H7 (cell line): ENCODE measurements around the gene PDZD4. TPM values are rescaled to one million over a fixed set of nuclear protein-coding genes. Genes with fewer than 3 reads are reported as not detected.

ENCODE experiments used
- DNase-seq: peaks from one replicate; pipeline ENCODE4 v3.0.0; 2012
- H3K27me3 ChIP-seq: 2 replicates; pipeline ENCODE4 v1.6.0; 2011; ENCODE audit warnings: mild to moderate bottlenecking, low read length; ENCODE audit not compliant: control insufficient read depth, insufficient read depth
- H3K36me3 ChIP-seq: replicated peaks from 2 replicates; pipeline ENCODE4 v1.5.1; 2011; ENCODE audit warnings: low read length; ENCODE audit not compliant: control insufficient read depth, insufficient read depth
- H3K4me3 ChIP-seq: 2 replicates; pipeline ENCODE4 v1.5.1; 2011; ENCODE audit warnings: low read depth, mild to moderate bottlenecking, control low read depth, low read length, moderate library complexity; ENCODE audit not compliant: insufficient read depth
- total RNA-seq: library from RNA; depleted of rRNA; stranded (reverse); fragments of >200 nt; shearing (Covaris generic); gene quantifications from 2 replicates; pipeline ENCODE4 v1.2.3, GENCODE V29; 2014

PDZD4 gene
- total RNA-seq, 1 experiment from 2014 or later, result 76.3 TPM

DNA sequence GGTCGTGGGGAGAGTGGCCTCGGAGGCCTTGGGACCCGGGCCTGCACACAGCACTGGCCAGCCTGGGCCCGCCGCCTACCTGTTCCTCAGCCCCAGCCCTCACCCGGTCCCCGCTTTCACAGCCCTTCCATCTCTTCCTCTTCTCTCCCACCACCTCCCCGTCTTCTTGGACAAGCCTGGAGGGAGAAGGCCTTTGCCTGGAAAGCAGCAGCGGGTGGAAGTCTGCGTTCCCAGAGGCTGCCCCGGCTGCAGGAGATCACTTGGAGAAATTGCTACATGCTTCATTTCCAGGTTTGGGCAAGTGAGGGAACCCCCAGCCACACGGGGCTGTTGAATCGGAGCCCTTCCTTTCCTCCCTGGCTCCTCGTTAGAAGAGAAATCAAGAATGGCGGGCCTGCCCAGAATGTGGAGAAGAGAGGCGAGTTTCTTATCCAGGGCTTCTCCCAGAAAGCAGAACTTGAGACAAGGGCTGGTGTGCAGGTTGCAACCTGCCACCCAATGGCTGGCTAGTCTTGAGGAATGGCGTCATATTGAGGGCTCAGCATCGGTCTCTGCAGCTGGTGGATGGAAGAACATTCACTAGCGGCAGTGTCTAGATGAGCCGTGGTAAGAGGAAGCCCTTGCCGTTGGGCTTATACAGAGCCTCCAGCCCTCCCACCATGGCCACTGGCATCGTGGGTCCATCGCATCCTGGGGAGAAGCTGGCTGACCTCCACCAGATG is 1.2 kb upstream of the PDZD4 start:
- peak; percentile 62 for DNase-seq
- no peaks in the 10 kb centered on the region for H3K27me3 ChIP-seq
- H3K36me3 ChIP-seq, result no peaks in the 10 kb centered on the region; the same call in 1 of the 2 replicates
- peak overlapping the region; percentile 47 for H3K4me3 ChIP-seq

DNA sequence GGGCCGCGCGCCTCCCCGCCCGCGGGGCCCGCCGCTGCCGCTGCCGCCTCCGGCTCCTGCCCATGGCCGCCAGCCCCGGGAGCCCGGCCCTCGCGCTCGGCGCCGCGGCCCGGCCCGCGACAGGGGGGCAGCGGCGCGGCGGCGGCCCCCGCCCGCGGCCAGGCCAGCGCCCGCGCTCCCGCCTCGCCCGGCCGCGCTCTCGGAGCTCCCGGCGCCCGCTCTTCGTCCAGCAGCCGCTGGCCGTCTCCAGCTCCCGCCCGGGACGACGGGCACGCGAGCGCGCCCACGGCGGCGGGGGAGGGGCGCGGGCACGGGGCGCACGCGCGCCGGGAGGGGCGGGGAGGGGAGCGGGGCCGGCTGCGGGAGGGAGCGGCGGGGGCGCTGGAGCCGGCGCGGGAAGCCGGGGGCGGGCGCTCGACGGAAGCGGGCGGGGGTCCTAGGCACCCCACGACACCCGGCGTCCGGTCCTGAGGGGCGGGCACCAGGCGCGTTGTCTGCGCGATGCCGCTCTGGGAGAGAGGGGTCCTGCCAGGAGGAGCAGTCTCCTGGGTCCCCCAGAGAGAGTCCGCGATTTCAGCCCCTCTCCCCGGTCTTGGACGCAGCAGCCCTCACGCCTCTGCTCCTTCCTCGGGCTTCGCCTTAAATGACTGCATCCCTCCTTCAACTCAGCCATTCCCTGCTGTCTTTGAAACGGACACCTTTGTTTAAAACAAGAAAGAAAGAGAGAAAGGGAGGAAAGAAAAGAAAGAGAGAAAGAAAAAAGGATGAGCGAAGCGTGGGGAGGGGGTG is 490 bp upstream of the PDZD4 start:
- Histone ChIP-seq H3K36me3 (no peaks in the 10 kb centered on the region; the same call in 1 of the 2 replicates), H3K27me3 (no peaks in the 10 kb centered on the region), H3K4me3 (peak overlapping the region; percentile 72)
- DNase-seq, result peak; percentile 70

DNA sequence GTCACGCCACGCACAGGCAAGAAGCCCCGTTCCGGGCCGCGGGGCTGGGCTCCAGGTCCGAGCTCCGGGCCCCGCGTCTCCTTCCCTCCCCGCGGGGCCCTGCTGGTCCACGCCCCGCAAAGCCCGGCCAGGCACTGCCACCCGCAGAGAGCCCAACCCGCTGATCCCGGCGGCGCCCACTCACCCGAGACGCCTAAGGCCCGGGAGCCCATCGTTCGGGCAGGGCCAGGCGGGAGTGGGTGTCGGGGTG is 870 bp downstream of the PDZD4 start:
- DNase-seq, result peak; percentile 59
- H3K27me3 ChIP-seq, result no peaks in the 10 kb centered on the region
- no peaks in the 10 kb centered on the region; the same call in 1 of the 2 replicates for H3K36me3 ChIP-seq
- H3K4me3 ChIP-seq, result peak overlapping the region; percentile 72

DNA sequence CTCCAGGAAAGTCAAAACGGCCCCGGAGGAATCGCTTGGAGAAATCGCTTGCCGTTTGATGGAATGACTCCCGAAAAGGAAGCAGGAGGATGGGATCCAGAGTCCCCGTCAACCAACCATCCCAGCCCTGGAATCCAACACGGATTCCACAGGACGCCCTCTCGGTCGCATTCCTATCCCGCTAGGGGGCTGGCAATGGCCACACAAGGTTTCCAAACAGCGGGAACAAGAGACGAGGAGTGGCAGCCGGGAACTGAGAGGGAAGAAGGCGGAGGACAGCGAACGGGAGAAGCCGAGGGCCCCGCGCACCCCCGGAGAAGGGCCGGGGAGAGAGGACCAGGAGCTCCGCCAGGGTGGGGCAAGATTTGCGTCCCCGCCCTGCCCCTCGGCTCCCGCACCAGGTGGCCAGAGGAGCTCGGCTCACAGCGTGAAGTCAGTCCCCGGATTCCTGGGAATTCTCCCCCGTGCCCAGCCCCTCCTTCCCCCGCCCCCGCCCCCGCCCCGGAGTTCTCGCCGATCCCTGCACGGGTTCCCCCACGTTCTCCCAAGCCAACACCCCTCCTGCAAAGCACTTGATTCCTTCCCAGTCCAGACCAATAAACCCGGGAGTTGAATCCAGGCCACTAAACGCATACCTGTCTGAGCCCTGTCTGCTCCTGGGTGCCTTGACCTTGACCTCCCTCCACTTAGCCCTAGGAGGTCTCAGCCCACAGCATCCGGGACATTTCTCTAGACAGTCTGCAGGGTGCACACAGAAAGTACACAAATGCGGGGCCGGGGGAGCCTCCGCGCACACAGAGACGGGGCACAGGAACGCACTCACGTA is 1.4 kb downstream of the PDZD4 start:
- Histone ChIP-seq H3K27me3 (no peaks in the 10 kb centered on the region), H3K4me3 (peak overlapping the region; percentile 72), H3K36me3 (no peaks in the 10 kb centered on the region; the same call in 1 of the 2 replicates)
- peak; percentile 82 for DNase-seq

DNA sequence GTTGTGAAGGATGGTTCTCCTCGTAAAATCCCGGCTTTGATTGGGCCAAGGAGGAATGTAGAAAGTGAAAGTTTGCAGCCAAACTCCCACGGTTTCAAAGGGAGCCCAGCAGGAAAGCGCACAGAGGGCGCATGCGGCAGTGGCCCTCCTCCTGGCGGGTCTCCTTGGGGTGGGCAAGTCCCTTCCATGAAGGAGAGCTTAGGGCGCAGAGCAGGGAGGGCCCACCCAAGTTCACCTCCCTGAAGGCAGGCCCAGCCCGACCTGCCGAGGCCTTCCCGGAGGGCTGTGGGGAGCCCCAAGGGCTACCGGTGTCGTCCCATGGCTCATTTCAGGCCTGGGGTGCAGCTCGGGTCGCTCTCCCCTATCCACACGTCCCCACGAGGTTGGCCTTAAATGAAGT is 2.0 kb downstream of the PDZD4 start:
- DNase-seq, result peak; percentile 61
- H3K27me3 ChIP-seq, result no peaks in the 10 kb centered on the region
- H3K36me3 ChIP-seq, result no peaks in the 10 kb centered on the region; the same call in 1 of the 2 replicates
- H3K4me3 ChIP-seq, result peak overlapping the region; percentile 72

DNA sequence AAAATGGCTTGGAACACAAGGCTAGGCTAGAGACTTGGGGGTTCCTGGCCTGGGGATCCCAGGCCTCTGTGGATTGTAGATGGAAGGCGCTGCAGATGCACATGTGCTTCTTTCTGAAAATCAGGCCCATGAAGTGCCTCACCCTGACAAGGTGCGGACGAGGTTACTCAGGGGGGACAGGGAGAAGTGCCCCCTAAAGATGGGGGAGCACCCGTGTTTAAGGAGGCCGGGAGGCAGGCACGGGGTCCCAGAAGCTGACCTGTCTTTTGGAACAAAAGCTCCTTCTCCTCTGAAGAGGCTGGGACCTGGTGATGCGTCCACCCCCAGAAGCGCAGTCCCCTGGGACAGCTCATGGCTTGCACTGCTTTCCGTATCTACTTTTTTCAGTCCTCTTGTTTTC is 2.4 kb downstream of the PDZD4 start:
- no peaks in the 10 kb centered on the region; the same call in 1 of the 2 replicates for H3K36me3 ChIP-seq
- H3K27me3 ChIP-seq, result no peaks in the 10 kb centered on the region
- H3K4me3 ChIP-seq, result peak overlapping the region; percentile 72
- DNase-seq, result peak; percentile 46

DNA sequence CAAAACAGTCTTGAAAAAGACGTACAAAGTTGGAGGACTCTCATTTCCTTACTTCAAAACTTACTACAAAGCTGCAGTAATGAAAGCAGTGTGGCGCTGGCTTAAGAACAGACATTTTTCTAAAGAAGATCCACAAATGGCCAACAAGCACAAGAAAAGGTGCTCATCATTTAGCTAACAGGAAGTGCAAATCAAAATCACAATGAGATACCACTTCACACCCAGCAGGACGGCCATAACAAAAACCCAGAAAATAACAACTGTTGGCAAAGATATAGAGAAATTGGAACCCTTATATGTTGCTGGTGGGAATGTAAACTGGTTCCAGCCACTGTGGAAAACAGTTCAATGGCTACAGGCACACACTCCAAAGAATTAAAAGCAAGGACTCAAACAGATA is 3.3 kb downstream of the PDZD4 start:
- H3K36me3 ChIP-seq, result no peaks in the 10 kb centered on the region; the same call in 1 of the 2 replicates
- no peak for DNase-seq
- no peaks in the 10 kb centered on the region for H3K27me3 ChIP-seq
- H3K4me3 ChIP-seq, result no peak overlapping the region

DNA sequence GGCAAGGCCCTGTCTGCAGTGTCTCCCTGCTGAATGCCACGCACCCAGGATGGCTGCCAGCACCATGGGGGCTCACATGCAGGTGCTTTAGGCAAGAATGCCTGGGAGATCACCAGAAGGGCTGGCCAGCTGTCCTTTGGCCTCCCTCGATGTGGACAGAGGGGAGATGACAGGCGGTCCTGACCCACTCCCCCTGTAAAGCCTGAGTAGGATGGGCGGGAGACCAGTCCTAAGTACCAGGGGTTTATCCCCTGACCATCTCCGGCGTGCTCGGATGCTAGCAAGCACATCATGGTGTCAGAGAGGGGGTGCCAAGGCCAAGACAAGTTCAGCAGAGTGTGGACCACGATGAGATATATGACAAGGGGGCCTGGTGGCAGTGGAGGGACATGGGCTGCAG is 5.3 kb downstream of the PDZD4 start:
- H3K36me3 ChIP-seq, result no peaks in the 10 kb centered on the region; the same call in 1 of the 2 replicates
- no peak overlapping the region for H3K4me3 ChIP-seq
- no peaks in the 10 kb centered on the region for H3K27me3 ChIP-seq
- DNase-seq, result peak; percentile 14

DNA sequence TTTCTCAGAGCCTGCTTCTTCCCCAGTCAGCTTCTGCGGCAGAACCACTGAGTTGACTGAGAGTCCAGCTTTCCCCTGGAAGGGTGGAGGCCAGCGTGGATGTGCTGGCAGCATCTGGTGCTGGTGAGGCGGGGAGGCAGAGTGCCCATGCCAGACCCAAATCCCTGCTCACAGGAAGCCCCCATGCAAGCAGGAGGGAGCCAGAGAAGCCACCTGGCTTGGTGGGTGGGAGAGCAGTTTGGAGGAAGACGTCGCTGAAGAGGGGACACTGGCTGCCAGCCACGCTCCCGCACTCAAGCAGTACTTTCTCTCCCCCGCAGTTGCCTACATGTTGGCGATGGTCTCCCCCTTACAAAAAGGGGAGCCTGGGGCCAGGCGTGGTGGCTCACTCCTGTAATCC is 6.0 kb downstream of the PDZD4 start:
- DNase-seq, result peak; percentile 20
- Histone ChIP-seq H3K4me3 (no peak overlapping the region), H3K36me3 (no peaks in the 10 kb centered on the region; the same call in 1 of the 2 replicates), H3K27me3 (no peaks in the 10 kb centered on the region)

DNA sequence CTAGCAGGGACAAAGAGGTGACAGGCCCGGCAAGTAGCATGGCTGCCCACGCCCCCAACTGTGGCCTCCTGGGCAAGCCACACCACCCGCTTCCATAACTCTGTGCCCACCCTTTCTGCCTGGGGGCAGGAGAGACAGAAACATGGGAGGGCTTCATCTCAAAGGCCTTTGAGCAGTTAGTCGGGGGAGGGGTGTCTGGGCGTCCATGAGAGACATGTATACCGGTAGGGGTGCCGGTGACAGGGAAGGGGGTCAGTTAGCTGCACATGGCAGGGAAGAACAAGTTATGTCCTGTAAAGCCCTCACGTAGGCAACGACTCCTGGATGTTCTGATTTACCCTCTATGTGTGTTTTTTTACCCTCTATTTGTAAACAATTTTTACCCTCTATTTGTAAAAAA is 9.3 kb downstream of the PDZD4 start:
- Histone ChIP-seq H3K4me3 (no peak overlapping the region), H3K27me3 (no peaks in the 10 kb centered on the region), H3K36me3 (no peaks in the 10 kb centered on the region)
- peak; percentile 47 for DNase-seq

DNA sequence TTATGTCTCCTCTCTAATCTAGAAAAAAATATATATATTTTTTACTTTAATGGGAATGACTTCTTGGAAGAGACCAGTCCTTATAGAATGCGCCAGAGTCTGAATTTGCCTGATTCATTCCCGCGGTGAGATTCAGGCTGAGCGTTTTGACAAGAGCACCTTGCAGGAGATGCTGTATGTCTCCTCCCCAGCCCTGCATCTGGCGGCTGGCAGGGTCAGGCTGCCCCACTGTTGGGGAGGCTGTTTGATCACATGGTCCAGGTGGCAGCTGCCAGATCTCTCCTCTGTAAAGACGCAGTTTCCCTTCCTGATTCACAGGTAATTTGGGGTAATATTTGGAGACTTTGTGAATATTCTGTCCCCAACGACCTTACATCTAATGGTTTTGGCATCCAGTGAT is 9.7 kb downstream of the PDZD4 start:
- no peak overlapping the region for H3K4me3 ChIP-seq
- H3K27me3 ChIP-seq, result no peaks in the 10 kb centered on the region
- H3K36me3 ChIP-seq, result no peaks in the 10 kb centered on the region
- peak; percentile 38 for DNase-seq

DNA sequence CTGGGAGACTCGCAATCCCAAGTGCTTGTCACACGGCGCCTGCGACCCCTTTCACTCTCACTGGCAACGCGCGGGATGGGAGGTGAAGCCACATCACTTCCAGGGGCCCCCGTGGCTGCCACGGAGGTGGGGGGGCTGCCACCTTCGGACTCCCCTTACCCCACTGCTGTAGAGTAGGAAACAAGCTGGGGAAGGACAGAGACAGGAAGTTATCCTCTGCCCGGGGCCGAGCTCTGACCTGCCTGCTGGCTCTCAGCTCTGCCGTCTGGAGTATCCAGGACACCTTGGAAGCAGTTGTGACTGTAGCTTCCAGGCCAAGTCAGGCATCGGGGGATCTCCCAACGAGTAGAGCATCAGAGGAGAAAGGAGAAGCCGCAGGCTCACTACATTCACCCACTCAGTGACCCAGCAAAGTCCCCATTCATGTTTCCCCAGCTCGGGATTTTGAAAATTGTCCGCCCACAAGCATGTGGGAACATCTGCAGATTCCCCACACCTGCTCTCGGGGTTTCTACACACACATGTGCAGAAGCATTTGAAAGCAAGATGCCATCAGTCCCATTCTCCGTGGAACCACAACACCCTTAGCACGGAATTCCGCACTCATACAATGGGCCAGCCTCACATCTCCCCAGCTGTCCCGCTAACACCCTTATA is 10.8 kb downstream of the PDZD4 start:
- Histone ChIP-seq H3K36me3 (no peaks in the 10 kb centered on the region), H3K4me3 (peak overlapping the region; percentile 37), H3K27me3 (no peaks in the 10 kb centered on the region)
- peak; percentile 74 for DNase-seq

DNA sequence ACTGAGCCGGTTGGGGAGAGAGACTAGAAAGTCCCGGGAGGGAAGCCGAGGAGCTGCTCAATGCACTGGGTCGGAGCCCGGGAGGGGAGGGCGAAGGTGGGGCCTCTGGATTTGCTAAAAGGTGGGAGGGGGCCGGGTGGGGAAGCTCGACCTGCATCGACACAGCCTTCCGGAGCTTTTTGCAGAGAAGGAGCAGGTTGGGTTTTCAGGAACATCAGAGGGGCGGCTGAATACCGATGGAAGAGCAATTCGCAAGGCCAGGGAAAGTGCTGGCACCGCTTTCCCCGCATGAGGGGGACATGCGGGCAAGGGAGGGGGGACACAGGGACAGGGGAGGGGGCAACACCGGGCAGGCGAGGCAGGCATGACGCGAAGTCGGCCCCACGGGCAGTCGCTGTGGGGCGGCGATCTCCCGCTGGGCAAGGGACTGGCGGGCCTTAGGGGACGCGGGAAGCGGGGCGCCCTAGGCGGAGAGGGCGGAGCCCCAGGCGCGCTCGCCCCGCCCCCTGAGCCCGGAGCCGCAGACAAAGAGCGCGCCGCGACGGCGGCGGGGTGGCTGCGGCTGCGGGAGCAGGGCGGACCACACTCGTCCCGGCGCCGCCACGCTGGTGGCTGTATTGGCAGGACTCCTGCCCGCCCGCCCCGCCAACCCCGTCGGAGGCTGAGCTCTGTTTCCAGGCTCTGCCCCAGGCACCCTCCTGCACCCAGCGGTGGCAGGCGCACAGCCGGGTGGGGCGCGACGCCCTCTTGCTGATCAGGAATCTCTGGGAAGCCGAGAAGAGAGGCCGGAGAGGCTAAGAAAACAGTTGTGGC is 11.6 kb downstream of the PDZD4 start:
- H3K4me3 ChIP-seq, result peak overlapping the region; percentile 37
- no peaks in the 10 kb centered on the region for H3K36me3 ChIP-seq
- DNase-seq, result peak; percentile 96
- no peaks in the 10 kb centered on the region for H3K27me3 ChIP-seq
